Activated T-cell treated with anti-CD3 and anti-CD28 coated beads, Interleukin-2, amount 50 U/mL, for 4 hours (primary cell): ENCODE results near the gene BEAN1. TPM values are rescaled to one million over a fixed set of nuclear protein-coding genes. Genes with fewer than 3 reads are reported as not detected.

Experiments used
- ATAC-seq, 2 donors: fragments of 200-7000 bp; cut with Tn5 transposase; one replicate each; pipeline ENCODE4 v1.10.0; 2021
- DNase-seq: peaks from one replicate; pipeline ENCODE4 v3.0.0-alpha.2; 2020
- H3K27me3 Mint-ChIP-seq: one replicate; pipeline ENCODE4 v1.8.0; 2021; ENCODE audit warnings: low read depth, mixed read lengths
- H3K36me3 Mint-ChIP-seq: one replicate; pipeline ENCODE4 v1.8.0; 2022; ENCODE audit warnings: mixed read lengths; ENCODE audit not compliant: insufficient read depth
- H3K4me1 Mint-ChIP-seq: one replicate; pipeline ENCODE4 v1.8.0; 2021; ENCODE audit warnings: low read depth, mixed read lengths
- H3K4me3 Mint-ChIP-seq: one replicate; pipeline ENCODE4 v1.8.0; 2021; ENCODE audit warnings: mild to moderate bottlenecking, moderate library complexity, mixed read lengths
- H3K9me3 Mint-ChIP-seq: one replicate; pipeline ENCODE4 v1.8.0; 2021; ENCODE audit warnings: mixed read lengths
- total RNA-seq, 3 donors: library from RNA; stranded (reverse); gene quantifications; one replicate each; pipeline ENCODE4 v1.2.1, GENCODE V29; 2021

BEAN1 gene
- total RNA-seq, 3 donors from 2014 or later, result not detected

DNA sequence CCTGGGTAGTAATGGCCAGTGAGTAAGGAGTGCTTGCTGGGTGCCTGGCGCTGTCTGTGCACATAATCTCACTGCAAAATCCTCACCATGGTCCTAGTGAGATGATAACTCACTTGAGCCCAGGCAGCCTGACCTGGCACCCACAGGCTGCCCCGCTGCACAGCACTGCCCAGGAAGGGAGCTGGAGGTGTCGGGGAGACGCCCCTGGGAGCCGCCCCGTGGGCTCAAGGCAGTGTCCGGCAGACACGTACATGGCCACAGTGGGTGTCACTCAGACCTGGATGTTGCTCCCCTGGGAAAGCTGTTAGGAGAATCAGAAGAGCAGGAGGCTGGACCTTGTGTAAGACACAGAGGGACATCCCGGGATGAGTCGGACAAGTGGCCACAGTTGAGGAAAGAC lies 44.2 kb downstream of the BEAN1 start:
- no peak for DNase-seq
- peaks cover 16% of the 10 kb centered on the region for H3K4me1 Mint-ChIP-seq
- H3K36me3 Mint-ChIP-seq, result no peaks in the 10 kb centered on the region
- H3K9me3 Mint-ChIP-seq, result no peaks in the 10 kb centered on the region
- peaks cover 18% of the 10 kb centered on the region for H3K27me3 Mint-ChIP-seq
- H3K4me3 Mint-ChIP-seq, result no peak overlapping the region
- ATAC-seq, result no peak

DNA sequence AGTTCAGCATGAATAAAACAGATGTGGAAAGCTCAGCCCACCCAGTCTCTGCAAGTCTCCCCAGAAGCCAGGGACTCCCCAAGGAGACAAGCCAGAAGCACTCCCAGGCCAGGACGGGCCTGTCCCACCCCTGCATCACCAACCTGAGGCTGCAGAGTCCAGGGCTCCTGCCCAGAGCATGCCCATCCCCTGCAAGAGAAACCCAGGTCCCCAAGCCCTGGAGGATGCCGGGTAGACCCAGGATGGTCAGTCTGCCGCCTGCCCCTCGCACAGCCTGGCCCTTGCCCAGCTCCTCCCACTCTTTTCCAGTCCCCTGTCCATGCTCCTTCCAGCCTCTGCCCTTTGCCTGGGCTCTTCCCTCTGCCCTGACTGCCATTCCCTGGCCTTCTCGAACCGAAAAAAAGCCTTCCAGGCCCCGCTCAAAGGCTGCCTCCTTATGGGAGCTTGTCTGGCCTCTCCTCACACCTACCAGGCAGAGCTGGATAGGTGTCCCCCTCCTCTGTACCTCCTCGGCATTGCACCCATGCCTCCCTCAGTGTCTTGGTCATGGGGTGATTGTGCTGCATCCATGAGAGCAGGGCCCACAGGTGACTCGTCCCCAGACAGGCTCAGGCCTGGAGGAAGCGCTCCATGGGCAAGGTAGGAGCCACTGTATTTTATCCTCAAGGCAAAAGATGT lies 44.8 kb downstream of the BEAN1 start:
- Mint-ChIP-seq H3K36me3 (no peaks in the 10 kb centered on the region), H3K27me3 (peaks cover 18% of the 10 kb centered on the region), H3K4me1 (peaks cover 16% of the 10 kb centered on the region), H3K9me3 (no peaks in the 10 kb centered on the region), H3K4me3 (no peak overlapping the region)
- DNase-seq (no peak), ATAC-seq (no peak)

DNA sequence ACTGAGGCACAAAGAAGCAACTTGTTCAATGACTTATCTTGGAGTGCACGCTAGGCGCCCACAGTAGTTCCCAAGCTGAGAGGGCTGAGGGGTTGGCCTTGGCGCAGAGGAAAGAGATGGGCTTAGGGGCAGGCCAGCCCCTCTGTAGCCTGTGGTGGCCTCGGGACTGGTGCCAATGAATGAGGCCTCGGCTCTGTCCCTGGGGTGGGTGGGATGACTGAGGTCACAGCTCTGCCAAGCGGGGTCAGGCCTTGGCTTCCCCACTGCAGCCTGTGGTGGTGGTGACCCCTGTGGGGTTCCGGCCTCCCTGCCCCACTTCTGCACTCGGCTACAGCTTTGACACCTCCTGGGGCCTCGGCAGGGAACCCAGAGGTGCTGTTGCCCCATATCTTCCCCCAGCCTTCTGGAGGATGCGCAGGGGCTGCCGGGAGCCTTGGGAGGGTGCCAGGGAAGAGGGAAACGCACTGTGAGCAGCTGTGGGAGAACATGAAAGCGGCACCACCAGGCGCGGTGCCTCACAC lies 46.0 kb downstream of the BEAN1 start:
- DNase-seq, result no peak
- Mint-ChIP-seq H3K9me3 (no peaks in the 10 kb centered on the region), H3K4me1 (peaks cover 18% of the 10 kb centered on the region), H3K36me3 (no peaks in the 10 kb centered on the region), H3K27me3 (peaks cover 10% of the 10 kb centered on the region), H3K4me3 (no peak overlapping the region)
- ATAC-seq, result no peak

DNA sequence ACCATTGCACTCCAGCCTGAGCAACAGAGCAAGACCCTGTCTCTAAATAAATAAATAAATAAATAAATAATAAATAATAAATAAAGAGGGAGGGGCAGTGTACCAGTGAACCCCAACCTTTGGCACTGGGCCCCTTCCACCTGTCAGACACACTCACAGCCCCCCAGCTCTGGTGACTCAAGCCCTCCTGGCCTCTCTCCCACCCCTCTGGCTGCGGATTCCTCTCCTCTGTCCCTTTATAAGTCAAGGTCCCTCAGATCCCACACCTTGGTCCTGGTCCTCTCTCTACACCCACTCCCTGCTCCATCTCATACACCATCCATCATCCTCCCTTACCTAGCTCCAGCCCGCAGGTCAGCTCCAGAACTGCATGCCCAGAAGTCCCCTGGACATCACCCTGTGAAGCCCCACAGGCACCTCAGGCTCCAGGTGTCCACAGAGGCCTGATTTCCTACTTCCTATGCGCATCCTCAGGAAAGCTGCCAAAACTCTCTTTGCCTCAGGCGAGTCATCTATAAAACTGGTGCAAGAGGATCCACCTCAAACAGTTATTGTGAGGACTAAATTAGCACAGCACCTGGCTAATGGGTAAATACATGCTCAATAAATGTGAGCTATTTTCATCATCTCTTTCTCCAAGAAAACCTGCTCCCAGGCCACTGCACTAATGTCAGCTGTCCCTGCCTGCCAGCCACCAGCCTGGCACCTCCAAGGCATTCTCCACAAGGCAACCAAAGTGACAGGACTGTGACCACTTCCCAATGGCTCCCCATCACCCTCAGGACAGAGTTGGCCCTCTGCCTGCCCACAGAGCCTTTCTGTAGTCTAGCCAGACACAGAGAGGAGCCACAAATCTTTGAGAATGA lies 46.8 kb downstream of the BEAN1 start:
- ATAC-seq (no peak), DNase-seq (no peak)
- Mint-ChIP-seq H3K4me3 (no peak overlapping the region), H3K4me1 (peaks cover 23% of the 10 kb centered on the region), H3K36me3 (no peaks in the 10 kb centered on the region), H3K9me3 (no peaks in the 10 kb centered on the region), H3K27me3 (peaks cover 6% of the 10 kb centered on the region)

DNA sequence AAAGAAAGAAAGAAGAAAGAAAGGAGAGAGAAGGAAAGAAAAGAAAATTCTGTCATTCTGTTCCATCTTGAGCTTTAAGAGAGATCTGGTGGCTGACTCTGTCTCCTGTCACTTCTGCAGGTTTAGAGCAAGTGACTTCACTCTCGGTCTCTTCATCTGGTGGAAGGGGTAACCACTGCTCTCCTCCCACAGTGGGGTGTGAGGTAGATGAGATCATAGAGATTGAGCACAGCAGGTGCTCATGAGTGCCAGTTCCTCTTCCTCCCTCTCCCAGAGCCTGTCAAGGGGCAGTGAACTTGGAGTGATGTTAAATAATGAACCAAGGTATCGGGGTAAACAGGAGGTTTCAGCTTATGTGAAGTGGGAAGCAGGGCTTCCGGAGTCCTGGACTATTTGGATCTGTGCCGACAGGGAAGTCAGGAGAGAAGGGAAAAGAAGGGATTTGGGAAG lies 47.7 kb downstream of the BEAN1 start:
- no peak overlapping the region for H3K4me3 Mint-ChIP-seq
- peaks cover 26% of the 10 kb centered on the region for H3K4me1 Mint-ChIP-seq
- ATAC-seq (peak; percentile 92 to 95), DNase-seq (peak; percentile 42)
- H3K27me3 Mint-ChIP-seq, result peaks cover 4% of the 10 kb centered on the region
- H3K36me3 Mint-ChIP-seq, result no peaks in the 10 kb centered on the region
- H3K9me3 Mint-ChIP-seq, result no peaks in the 10 kb centered on the region

DNA sequence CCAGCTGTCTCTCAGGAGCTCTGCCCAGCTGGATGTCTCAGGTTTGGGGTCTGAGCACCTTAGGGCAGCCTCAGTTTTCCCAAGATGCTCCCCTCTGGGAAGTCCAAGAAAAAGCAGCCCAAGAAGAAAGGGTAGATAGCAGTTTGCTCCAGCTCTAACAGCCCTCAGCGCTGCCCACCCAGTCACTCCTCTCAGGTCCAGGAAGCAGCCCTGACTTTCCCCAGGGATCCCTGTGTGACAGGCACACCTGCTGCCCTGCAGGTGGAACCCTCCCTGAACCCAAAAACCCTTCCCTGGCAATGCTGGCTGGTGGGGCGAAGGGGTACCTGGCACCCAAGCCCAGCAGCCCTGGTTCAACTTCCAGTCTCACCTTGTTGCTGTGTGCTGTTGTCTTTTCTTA lies 48.1 kb downstream of the BEAN1 start:
- Mint-ChIP-seq H3K9me3 (no peaks in the 10 kb centered on the region), H3K36me3 (no peaks in the 10 kb centered on the region), H3K4me1 (peaks cover 26% of the 10 kb centered on the region), H3K4me3 (no peak overlapping the region), H3K27me3 (peaks cover 2% of the 10 kb centered on the region)
- no peak for ATAC-seq
- DNase-seq, result no peak

DNA sequence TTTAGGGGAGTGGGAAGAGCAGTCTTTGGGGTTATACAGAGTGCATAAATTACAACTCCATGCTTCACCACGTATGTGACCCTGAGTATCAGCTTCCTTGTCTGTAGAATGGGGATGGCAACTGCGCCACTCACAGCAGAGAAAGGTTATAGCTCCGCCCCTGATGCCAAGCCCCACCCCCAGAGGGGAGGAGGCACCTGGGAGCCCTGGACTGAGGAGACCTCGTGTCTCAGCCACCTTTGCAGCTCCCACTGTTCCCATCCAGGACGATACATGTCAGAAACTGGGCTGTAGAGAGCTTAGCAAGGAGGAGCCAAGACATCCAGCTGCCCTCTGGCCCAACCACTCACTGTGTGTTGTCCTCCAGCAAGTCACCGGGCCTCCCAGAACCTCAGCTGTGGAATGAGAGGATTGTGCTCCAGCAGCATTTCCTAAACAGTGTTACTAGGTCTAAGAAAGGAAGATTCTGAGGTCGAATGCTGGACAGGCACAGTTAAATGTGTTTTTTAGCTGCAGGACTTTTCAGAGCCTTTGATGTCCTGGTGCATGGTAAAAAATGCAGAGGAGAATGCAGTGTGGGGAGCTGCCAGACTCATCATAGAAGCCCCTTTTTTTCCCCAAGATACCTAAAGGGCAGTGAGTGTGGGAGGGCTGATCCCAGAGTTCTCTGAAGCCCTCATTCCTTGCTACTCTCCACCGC lies 49.4 kb downstream of the BEAN1 start:
- Mint-ChIP-seq H3K4me3 (no peak overlapping the region), H3K9me3 (no peaks in the 10 kb centered on the region), H3K4me1 (peaks cover 26% of the 10 kb centered on the region), H3K36me3 (no peaks in the 10 kb centered on the region), H3K27me3 (no peaks in the 10 kb centered on the region)
- ATAC-seq, result no peak
- peak; percentile 29 for DNase-seq

DNA sequence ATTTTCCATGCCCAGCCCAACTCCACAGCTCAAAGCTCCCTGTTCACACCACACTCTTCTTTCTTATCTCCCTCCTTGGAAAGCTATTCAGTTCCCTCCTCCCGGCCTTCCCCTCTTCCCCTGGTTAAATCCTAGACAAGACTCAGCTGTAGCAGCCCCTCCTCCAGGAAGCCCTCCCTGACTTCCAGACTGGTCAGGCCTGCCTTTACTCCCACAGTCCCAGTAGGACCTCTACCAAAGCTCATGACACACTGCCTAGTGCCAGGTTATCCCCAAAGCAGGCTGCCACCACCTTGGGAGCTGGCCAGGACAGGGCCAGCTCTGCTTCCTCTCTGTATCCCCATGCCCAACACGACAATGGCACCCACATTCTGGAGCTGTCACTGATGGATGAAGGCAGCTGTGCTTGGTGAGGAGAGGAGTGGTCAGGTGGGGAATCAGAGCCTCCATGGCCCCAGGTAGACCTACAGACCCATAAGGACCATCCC lies 50.0 kb downstream of the BEAN1 start:
- DNase-seq, result no peak
- Mint-ChIP-seq H3K27me3 (no peaks in the 10 kb centered on the region), H3K4me3 (no peak overlapping the region), H3K36me3 (no peaks in the 10 kb centered on the region), H3K9me3 (no peaks in the 10 kb centered on the region), H3K4me1 (peaks cover 26% of the 10 kb centered on the region)
- ATAC-seq, result no peak

DNA sequence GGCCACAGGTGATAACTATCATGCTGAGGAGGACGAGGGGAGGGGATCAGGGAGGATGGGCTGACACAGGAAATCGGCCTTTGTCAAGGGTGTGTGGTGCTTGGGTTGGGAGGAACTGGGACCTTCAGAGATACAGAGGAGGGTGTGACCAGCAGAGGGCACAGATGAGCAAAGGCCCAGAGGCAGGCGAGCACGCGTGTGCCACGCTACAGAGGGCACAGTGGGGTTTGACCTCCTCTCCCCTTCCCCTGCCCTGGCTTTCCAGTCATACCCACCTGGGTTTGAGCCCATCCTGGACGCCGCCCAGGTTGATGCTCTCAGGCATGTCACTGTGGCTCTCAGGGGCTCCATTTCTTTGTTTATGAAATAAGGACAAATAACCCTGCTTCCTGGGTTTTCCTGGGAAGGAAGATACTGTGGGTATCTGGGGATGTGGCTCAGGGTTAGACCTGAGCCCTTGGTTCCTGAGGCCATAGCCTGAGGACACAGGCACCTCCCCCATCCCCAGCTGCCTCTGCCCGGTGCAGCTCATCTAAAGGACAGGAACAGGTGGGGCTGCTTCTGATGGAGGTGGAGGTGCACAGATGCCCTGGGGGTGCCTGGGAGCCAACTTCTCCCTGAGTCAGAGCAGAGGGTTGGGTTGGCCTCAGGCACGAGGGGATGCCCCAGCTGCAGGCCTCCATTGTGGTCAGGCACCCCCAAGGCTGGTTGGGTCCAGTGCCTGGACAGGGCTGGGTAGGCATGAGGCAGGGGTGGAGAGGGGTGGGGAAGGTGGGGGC lies 51.8 kb downstream of the BEAN1 start:
- peak; percentile 80 for DNase-seq
- peaks cover 35% of the 10 kb centered on the region for H3K4me1 Mint-ChIP-seq

DNA sequence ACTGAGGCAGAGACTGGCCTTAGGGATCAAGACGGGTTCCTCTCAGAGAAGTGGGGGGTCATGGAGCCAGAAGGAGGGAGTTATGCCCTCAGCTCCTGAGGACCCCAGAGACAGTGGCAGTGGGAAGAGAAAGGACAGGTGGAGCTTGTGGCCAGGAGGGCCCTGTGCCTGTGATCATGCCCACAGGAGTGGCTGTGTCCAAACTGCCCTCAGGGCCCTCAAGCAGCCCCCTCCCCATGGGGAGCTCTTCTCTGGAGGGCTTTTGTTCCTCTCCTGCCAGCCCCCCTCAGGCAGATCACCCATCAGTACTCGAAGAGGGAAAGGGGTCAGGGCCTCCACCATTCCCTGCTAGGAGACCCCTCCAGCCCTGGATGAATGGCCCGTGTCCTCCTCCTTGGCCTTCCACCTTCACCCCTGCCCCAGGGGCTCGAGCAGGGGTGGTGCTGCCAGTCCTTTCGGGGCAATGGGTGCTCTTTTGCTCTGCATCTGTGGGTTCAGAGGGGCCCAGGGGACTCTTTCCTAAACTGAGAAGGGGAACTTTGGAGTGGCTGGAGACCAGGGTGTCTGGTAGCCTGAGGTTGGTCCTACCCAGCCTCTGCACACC lies 52.7 kb downstream of the BEAN1 start:
- no peak overlapping the region for H3K4me3 Mint-ChIP-seq
- H3K9me3 Mint-ChIP-seq, result no peaks in the 10 kb centered on the region
- H3K36me3 Mint-ChIP-seq, result no peaks in the 10 kb centered on the region
- ATAC-seq, result no peak
- H3K4me1 Mint-ChIP-seq, result peaks cover 32% of the 10 kb centered on the region
- H3K27me3 Mint-ChIP-seq, result no peaks in the 10 kb centered on the region
- no peak for DNase-seq

More for the DNA sequence above, 51.8 kb downstream of the BEAN1 start:
- Mint-ChIP-seq H3K27me3 (no peaks in the 10 kb centered on the region), H3K4me3 (no peak overlapping the region), H3K9me3 (no peaks in the 10 kb centered on the region), H3K36me3 (no peaks in the 10 kb centered on the region)
- peak; percentile 83 for ATAC-seq

DNA sequence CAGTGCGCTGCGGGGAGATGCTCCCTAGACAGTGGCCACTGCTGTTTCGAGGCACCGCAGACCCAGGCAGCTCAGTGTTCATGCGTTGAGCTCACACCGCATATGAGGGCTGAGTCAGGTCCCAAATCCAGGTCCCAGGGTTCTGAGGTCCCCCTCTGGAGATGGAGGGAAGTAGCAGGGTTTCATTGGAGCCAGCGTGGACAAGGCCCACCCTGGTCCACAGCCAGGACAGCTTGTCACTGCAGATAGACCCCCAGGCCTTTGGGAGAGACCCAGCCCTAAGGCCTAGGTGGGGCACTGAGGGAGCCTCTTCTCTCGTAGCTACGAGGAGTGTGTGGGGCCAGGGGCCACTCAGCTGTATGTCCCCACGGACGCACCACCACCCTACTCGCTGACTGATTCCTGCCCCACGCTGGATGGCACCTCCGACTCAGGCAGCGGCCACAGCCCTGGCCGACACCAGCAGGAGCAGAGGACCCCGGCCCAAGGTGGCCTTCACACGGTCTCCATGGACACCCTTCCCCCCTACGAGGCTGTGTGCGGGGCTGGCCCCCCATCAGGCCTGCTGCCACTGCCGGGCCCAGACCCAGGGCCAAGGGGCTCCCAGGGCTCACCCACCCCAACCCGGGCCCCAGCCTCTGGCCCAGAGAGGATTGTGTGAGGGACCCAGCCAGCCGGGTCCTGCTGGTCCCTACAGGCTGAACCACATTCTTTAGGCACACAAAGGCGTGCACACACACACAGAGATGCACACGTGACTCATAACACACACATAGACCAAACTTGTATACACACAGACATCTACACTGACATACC lies 53.4 kb downstream of the BEAN1 start:
- no peak overlapping the region for H3K4me3 Mint-ChIP-seq
- peaks cover 26% of the 10 kb centered on the region for H3K4me1 Mint-ChIP-seq
- ATAC-seq (no peak), DNase-seq (no peak)
- H3K36me3 Mint-ChIP-seq, result no peaks in the 10 kb centered on the region
- H3K27me3 Mint-ChIP-seq, result no peaks in the 10 kb centered on the region
- no peaks in the 10 kb centered on the region for H3K9me3 Mint-ChIP-seq

DNA sequence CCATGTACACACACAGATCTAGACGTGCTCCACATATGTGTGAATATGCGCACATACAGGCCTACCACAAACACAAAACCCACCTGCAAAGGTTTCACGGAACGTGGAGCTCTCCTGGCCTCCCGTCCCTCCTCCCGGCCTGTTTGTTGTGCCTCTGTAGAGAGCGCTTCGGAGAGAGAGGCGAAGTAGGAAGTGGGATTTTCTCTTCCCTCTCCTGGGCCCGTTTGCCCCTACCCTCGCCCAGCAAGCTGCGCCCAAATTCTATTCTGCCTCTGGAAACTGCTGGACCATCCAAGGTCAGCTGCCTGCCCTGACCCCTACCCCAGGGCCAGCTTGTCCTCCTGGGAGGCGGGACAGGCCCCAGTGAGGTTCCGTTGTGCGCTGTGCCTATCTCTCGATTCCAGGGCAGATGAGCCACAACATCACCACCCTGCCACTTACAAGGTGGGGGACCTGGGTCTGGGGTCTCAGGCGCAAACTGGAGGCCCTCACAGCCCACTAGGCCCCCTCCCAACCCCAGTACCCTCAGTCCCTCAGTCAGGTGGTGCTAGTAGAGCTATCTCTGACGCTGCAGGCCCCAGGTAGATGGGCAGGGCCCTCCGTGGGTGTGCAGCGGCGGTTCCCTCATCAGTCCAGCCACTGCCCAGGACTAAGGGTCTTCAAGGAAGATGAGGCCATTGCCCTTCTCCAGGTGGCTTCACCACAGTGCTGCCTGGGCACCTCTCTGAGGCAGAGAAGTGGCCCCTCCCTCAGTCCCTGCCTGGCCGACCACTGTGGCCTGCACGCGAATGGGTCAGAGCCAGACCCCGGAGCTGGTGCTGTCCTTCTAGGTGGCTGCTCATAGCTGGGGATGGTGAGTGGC lies 54.2 kb downstream of the BEAN1 start:
- Mint-ChIP-seq H3K36me3 (no peaks in the 10 kb centered on the region), H3K27me3 (no peaks in the 10 kb centered on the region), H3K4me1 (peaks cover 25% of the 10 kb centered on the region), H3K4me3 (no peak overlapping the region), H3K9me3 (no peaks in the 10 kb centered on the region)
- no peak for ATAC-seq
- DNase-seq, result no peak
